ENCODE data around the gene DAPK1. TPM values are rescaled to one million over a fixed set of nuclear protein-coding genes. Genes with fewer than 3 reads are reported as not detected.

DAPK1 gene
- total and polyA plus RNA-seq, 2 donors from 2014 or later, result 15.5 to 166 TPM

DNA sequence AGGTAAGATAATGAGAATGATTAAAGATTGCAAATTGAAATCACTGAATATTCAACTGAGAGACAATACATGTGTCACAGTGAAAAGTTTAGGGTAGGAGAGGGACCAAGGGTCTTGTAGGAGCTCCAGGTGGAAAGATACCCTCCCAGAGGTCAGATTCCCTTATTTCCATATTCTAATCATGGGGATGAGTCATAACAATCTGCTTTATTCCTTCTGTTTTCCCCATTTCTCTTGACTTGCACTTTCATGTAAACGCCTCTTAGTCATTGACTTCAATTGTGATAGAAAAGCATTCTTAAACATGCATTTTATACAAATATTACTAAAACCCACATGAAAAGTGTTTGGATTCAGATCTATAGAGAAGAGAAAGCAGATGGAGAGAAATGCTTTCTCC lies 147.0 kb downstream of the DAPK1 start:
- Histone ChIP-seq H3K9ac (ENCODE audit: low read length in 3 of 3) (no peak overlapping the region), H3K9me3 (ENCODE audit: control insufficient read depth in 2 of 3, insufficient read depth in 1 of 3, low read length in 3 of 3) (no peaks in the 10 kb centered on the region), H3K4me1 (ENCODE audit: control insufficient read depth in 2 of 3, insufficient read depth in 2 of 3, low read depth in 1 of 3, low read length in 3 of 3) (peaks cover 0 to 7% (median 3%) of the 10 kb centered on the region in 3 donors), H3K27me3 (ENCODE audit: control insufficient read depth, insufficient read depth, low read length) (no peaks in the 10 kb centered on the region), H3K4me3 (ENCODE audit: low read length in 3 of 3) (no peak overlapping the region), H3K27ac (ENCODE audit: low read depth in 2 of 2, low read length in 2 of 2) (no peak overlapping the region), H3K36me3 (ENCODE audit: control insufficient read depth in 2 of 3, insufficient read depth in 3 of 3, low read length in 3 of 3) (peaks cover 3 to 42% (median 11%) of the 10 kb centered on the region in 3 donors)
- intact Hi-C loops (cut with DNase I), result no loop called here
- no peak for DNase-seq
- no peak for TF ChIP-seq CTCF (IDR thresholded peaks at IDR 0.05; ENCODE audit: borderline replicate concordance, extremely low read depth, insufficient read depth)
- FAIRE-seq, result no peak

- DNase-seq (peak in 2 of 5 donors; percentile 29 to 43), FAIRE-seq (no peak)
- no peak for TF ChIP-seq CTCF (IDR thresholded peaks at IDR 0.05; ENCODE audit: borderline replicate concordance, extremely low read depth, insufficient read depth)
- no peaks in the 10 kb centered on the region for H3K9me3 ChIP-seq (ENCODE audit: control insufficient read depth in 2 of 3, insufficient read depth in 1 of 3, low read length in 3 of 3)
- H3K27me3 ChIP-seq (ENCODE audit: control insufficient read depth, insufficient read depth, low read length), result no peaks in the 10 kb centered on the region
- no peaks in the 10 kb centered on the region for H3K4me1 ChIP-seq (ENCODE audit: control insufficient read depth in 2 of 3, insufficient read depth in 2 of 3, low read depth in 1 of 3, low read length in 3 of 3)
- H3K27ac ChIP-seq (ENCODE audit: low read depth in 2 of 2, low read length in 2 of 2), result no peak overlapping the region
- intact Hi-C loops (cut with DNase I), result no loop called here
- no peak overlapping the region for H3K9ac ChIP-seq (ENCODE audit: low read length in 3 of 3)
- H3K4me3 ChIP-seq (ENCODE audit: low read length in 3 of 3), result no peak overlapping the region
- H3K36me3 ChIP-seq (ENCODE audit: control insufficient read depth in 2 of 3, insufficient read depth in 3 of 3, low read length in 3 of 3), result peaks cover 7 to 42% (median 13%) of the 10 kb centered on the region in 3 donors
Observed at GRCh38 chr9:87646546-87646945, 148.9 kb downstream of the DAPK1 start.

GRCh38 chr9:87647114-87647513 lies 149.4 kb downstream of the DAPK1 start:
- Histone ChIP-seq H3K27ac (ENCODE audit: low read depth in 2 of 2, low read length in 2 of 2) (no peak overlapping the region), H3K4me3 (ENCODE audit: low read length in 3 of 3) (no peak overlapping the region), H3K36me3 (ENCODE audit: control insufficient read depth in 2 of 3, insufficient read depth in 3 of 3, low read length in 3 of 3) (peaks cover 7 to 42% (median 13%) of the 10 kb centered on the region in 3 donors), H3K4me1 (ENCODE audit: control insufficient read depth in 2 of 3, insufficient read depth in 2 of 3, low read depth in 1 of 3, low read length in 3 of 3) (no peaks in the 10 kb centered on the region), H3K9ac (ENCODE audit: low read length in 3 of 3) (no peak overlapping the region), H3K27me3 (ENCODE audit: control insufficient read depth, insufficient read depth, low read length) (no peaks in the 10 kb centered on the region), H3K9me3 (ENCODE audit: control insufficient read depth in 2 of 3, insufficient read depth in 1 of 3, low read length in 3 of 3) (no peaks in the 10 kb centered on the region)
- DNase-seq (peak in 1 of 5 donors; percentile 29), FAIRE-seq (no peak)
- no peak for TF ChIP-seq CTCF (IDR thresholded peaks at IDR 0.05; ENCODE audit: borderline replicate concordance, extremely low read depth, insufficient read depth)
- intact Hi-C loops (cut with DNase I), result no loop called here

- no peak for FAIRE-seq
- H3K4me3 ChIP-seq (ENCODE audit: low read length in 3 of 3), result no peak overlapping the region
Observed at GRCh38 chr9:87648606-87649005, 150.9 kb downstream of the DAPK1 start.

More at GRCh38 chr9:87648606-87649005, 150.9 kb downstream of the DAPK1 start:
- intact Hi-C loops (cut with DNase I), result no loop called here
- peaks cover 7 to 42% (median 13%) of the 10 kb centered on the region in 3 donors for H3K36me3 ChIP-seq (ENCODE audit: control insufficient read depth in 2 of 3, insufficient read depth in 3 of 3, low read length in 3 of 3)
- TF ChIP-seq CTCF (IDR thresholded peaks at IDR 0.05; ENCODE audit: borderline replicate concordance, extremely low read depth, insufficient read depth), result no peak
- DNase-seq, result no peak
- H3K9ac ChIP-seq (ENCODE audit: low read length in 3 of 3), result no peak overlapping the region
- no peaks in the 10 kb centered on the region for H3K27me3 ChIP-seq (ENCODE audit: control insufficient read depth, insufficient read depth, low read length)
- H3K9me3 ChIP-seq (ENCODE audit: control insufficient read depth in 2 of 3, insufficient read depth in 1 of 3, low read length in 3 of 3), result no peaks in the 10 kb centered on the region
- no peaks in the 10 kb centered on the region for H3K4me1 ChIP-seq (ENCODE audit: control insufficient read depth in 2 of 3, insufficient read depth in 2 of 3, low read depth in 1 of 3, low read length in 3 of 3)
- H3K27ac ChIP-seq (ENCODE audit: low read depth in 2 of 2, low read length in 2 of 2), result no peak overlapping the region
